ENCODE data around the gene NOTCH4.
A peak's percentile ranks its signal among the peaks of the same experiment; 100 is the strongest.
"Not testable (repeated sequence)": the region's sequence is repeated elsewhere in the genome, so short reads cannot be mapped to it uniquely, and the experiment has no call there.

Gene NOTCH4

DNA sequence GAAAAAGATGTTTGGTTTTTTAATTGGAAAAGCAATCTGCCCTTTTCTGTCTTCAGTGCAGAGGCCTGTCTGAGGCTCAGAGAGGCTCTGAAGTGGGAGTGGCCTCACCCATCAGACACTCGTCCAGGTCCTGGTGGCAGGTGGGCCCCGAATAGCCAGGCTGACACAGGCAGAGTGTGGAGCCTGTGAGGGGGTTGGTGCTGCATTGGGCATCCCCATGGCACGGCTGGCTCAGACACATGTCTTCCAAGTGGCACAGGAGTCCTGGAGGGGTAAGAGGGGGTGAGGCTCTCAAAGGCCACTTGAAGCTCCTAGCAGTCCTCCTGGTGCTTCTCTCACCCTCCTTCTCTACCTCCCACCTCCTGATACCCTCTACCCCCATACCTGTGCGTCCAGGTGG is 3.8 kb downstream of the NOTCH4 start:
- FAIRE-seq (no peak), DNase-seq (ENCODE audit: insufficient read length, low spot score) (no peak)

DNA sequence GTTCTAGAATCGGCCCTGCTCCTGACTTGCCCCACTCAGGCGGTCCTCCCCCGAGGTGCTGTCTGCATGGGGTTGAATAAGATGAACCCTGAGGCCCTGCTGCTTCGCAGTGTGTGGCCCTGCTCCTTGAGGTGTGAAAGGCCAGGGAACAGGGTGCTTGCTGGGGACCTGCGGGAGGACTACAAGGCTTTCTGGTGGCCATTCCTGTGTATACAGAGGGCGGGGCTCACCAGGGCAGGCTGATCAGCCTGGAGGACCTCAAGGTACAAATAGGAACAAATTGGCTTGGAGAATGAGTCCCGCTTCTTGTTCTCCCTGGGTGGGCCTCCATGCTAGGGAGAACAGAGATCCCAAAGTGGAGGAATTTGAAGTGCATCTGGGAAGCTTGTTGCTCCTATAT is 5.7 kb downstream of the NOTCH4 start:
- no peak for DNase-seq (ENCODE audit: insufficient read length, low spot score)
- FAIRE-seq, result no peak

DNA sequence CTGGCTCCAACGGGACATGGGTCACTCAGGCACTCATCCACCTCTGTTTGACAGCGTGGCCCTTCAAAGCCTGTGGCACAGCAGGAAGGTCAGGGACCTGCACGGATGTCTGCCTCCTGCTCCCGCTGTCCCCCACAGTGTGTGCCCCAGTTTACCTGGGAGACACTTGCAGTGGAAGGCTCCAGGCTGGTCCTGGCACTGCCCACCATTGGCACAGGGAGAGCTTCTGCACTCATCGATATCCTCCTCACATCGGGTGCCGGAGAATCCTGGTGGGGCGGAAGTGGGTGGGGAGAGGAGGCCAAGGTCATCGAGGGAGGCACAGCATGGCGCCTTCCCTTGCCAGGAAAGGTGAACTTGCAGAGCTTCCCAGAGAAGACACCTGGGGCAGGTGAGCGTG is 6.9 kb downstream of the NOTCH4 start:
- FAIRE-seq, result no peak
- no peak for DNase-seq (ENCODE audit: insufficient read length, low spot score)

DNA sequence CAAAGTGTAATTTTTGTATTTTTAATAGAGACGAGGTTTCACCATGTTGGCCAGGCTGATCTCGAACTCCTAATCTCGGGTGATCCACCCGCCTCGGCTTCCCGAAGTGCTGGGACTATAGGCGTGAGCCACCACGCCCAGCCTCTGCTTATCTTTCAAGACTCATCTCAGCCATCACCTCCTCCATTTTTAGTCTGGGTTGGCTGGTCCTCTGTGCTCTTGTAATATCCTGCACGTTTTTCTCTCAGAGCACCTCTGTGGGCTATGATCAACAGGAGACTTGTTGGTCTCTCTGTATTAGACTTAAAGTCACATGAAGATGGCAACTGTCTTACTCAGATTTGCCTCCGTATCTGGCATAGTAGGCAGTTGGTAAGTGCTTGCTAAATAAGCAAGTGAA is 7.6 kb downstream of the NOTCH4 start:
- FAIRE-seq, result no peak
- no peak for DNase-seq (ENCODE audit: insufficient read length, low spot score)

DNA sequence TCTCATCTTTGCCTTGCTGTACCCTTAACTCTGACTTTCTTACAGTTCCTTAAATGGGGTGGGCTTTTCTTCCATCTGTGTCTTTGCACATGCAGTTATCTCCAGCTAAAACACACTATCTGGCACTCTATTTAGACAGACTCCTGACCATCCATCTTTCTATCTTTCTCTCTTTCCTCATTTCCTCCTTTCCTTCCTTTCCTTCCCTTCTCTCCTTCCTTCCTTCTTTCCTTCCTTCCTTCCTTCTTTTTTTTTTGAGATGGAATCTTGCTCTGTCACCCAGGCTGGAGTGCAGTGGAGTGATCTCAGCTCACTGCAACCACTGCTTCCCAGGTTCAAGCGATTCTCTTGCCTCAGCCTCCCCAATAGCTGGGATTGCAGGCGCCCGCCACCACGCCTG is 8.2 kb downstream of the NOTCH4 start:
- FAIRE-seq (no peak), DNase-seq (ENCODE audit: insufficient read length, low spot score) (no peak)

DNA sequence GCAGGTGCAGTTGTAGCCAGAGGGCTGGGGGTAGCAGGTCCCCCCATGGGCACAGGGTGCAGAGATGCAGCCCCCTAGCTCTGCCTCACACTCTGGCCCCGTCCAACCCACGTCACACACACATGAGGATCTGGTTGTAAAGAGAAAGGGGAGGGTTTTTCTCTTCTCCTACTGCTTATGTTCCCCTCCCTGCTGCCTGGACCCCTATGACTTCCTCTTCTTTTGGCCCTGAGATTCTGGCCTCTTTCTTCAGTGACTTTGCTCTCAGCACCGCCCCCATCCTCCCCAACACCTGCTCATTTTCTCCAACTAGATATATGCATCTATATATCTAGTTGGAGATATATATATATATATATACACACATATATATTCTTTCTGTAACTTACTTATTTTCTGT is 9.7 kb downstream of the NOTCH4 start:
- FAIRE-seq (no peak), DNase-seq (ENCODE audit: insufficient read length, low spot score) (no peak)

DNA sequence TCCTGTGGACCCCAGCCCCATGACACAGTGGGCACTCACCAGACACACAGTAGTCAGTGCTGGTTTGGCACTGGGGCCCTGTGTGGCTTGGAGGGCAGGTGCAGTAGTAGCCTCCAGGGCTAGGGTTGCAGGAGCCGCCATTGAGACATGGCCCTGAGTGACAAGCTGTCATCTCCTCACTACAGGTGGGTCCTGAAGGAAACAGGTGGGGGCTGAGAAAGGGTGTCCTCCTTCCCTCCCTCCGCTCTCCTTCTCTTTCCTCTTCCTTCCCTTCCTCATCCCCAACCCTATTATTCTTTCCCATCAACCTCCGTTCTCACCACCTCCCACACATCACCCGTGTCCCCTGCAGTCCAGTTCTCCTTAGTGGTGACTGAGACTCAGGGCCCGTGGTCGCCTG is 10.2 kb downstream of the NOTCH4 start:
- FAIRE-seq, result no peak
- no peak for DNase-seq (ENCODE audit: insufficient read length, low spot score)

DNA sequence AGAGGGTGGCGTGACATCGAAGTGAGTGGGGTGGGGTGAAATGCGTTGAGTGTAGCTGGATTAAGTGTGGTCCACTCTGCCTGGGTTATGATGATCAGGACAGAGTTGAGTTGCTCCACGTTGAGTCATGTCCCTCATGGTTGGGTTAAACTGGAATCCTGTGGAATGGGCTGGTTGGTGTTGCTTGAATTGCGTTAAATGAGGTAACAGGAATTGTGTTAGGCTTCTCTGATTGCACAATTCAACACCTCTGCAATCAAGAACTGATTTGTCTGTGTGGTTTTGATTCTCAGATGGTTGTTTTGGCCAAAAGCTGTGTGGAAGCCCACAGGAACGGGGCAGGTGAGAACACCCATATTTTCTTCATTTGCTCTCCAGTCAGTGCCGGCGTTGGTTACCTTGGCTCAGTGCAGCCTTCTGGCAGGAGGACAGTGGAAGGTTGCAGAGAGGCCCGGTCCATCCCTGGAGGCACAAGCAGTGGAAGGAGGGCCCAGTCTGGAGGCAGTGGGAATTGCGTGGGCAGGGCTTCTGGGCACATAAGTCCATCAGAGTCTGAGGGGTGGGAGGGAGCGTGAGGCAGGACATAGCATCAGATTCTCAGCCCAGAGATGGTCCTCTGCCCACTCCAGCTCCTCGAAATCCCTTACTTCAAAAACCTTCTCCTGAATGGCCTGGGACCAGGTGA is 11.6 kb downstream of the NOTCH4 start:
- FAIRE-seq, result peak; percentile 38

DNA sequence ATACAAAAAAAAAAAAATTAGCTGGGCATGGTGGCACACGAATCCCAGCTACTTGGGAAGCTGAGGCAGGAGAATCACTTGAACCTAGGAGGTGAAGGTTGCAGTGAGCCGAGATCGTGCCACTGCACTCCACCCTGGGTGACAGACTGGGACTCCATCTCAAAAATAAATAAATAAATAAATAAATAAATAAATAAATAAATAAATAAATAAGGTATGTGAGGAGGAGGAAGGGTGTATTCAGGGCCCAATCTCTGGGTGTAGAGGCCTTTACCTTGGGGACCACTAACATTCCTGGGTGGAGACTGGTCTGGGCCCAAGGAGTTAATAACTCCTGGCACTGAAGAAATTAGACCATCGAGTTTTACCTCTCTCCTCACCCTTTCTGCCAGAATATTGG is 12.4 kb downstream of the NOTCH4 start:
- not testable (repeated sequence) for DNase-seq (ENCODE audit: insufficient read length, low spot score); FAIRE-seq

More for the DNA sequence above, 11.6 kb downstream of the NOTCH4 start:
- DNase-seq (ENCODE audit: insufficient read length, low spot score), result no peak

DNA sequence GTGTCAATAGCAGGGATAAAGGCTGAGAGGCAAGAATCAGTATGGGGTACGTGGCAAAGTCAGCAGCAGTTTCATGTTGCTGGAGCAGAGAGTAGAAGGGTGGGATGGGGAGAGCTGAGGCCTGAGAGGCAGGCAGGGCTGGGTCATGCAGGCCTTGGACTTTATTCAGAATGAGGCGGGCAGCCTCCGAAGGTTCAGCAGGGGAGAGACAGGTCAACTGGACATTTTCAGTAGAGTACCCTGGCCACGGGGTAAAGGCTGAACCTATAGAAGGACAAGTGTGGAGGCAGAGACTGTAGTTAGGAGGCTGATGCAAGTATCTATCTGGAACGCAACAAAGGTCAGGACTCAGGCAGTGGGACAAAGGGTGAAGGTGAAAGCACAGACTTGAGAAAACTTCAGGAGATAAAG is 13.7 kb downstream of the NOTCH4 start:
- FAIRE-seq, result no peak
- no peak for DNase-seq (ENCODE audit: insufficient read length, low spot score)

DNA sequence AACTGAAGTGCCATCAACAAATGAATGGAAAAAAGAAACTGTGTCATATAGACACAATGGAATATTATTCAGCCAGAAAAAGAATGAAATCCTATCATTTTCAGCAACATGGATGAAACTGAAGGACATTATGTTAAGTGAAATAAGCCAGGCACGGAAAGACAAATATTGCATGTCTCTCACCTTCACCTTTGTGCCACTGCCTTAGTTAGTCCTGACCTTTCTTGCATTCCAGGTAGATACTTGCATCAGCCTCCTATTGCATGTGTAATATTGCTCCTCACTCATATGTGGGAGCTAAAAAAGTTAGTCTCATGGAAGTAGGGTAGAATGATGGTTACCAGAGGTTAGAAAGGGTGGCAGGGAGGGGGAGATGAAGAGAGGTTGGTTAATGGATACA is 14.9 kb downstream of the NOTCH4 start:
- no peak for DNase-seq (ENCODE audit: insufficient read length, low spot score)
- FAIRE-seq, result no peak

DNA sequence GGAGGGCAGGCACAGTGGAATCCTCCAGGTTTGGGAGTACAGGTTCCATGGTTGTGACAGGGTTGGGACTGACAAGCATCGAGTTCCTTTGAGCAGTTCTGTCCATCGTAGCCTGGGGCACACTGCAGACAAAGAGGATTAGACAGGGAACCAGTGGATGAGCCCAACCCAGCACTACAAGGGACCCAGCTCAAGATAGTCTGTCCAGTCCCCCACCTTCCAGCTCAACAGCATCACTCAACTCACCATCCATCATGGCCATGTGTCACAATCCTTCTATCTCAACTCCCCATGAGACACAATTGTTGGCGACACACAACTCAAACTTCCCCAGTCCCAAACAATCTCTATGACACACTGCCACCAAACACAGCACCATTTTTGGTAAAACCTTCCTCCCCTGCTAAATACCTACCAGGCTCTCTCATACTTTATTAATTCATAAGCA is 19.6 kb downstream of the NOTCH4 start:
- FAIRE-seq (no peak), DNase-seq (ENCODE audit: insufficient read length, low spot score) (no peak)

DNA sequence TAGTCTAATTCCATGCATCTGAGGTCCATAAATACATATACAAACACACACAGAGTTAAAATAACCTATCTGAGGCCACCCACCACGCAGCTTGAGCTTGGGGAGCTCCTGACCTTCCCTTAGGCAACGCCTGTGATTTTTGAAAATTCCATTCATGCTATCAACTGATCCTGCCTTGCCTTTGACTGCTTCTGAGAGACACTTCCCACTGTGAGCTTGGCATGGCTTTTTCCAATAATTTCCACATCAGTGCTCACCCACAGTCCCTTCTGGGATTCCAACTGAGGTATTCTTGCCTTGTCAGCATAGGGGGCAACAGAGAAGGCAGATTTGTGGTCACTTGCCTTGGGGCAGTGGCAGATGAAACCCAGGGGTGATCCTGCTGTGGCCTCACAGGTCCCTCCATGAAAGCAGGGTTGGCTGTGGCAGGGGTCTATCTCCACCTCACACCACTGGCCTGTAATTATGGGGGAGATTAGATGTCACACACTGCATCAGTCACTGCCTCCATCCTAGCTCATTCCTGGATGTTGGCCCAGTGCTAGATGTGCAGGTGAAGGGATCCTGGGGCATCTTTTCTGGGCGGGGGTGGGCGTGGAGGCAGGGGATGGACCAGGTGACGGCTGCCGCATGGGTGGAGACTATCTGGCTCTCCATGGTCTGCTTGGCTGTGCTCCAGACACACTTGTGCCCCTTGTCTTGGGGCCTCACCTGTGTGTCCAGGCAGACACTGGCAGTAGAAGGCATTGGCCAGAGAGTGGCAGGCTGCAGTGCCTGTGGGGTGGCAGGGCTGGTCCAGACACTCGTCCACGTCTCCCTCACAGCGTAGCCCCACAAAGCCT is 20.2 kb downstream of the NOTCH4 start:
- FAIRE-seq (no peak), DNase-seq (ENCODE audit: insufficient read length, low spot score) (no peak)

DNA sequence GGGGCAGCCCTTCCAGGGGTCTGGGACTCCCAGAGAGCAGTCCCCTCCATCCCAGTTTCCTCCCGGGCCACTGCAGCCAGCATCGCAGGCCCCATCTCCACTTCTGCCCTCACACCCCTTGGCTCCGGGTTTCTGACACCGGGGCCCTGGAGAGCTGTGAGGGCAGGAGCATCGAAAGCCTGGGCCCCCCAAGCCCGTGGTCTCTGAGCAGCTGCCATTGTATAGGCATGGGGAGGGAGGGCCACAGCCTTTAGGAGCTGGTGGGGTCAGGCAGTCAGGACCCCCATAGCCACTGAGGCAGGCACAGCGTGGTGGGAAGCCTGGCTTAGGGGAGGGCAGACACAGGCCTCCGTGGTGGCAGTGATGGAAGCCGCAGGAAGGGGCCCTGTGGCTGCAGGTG is 21.7 kb downstream of the NOTCH4 start:
- DNase-seq (ENCODE audit: insufficient read length, low spot score) (no peak), FAIRE-seq (no peak)

DNA sequence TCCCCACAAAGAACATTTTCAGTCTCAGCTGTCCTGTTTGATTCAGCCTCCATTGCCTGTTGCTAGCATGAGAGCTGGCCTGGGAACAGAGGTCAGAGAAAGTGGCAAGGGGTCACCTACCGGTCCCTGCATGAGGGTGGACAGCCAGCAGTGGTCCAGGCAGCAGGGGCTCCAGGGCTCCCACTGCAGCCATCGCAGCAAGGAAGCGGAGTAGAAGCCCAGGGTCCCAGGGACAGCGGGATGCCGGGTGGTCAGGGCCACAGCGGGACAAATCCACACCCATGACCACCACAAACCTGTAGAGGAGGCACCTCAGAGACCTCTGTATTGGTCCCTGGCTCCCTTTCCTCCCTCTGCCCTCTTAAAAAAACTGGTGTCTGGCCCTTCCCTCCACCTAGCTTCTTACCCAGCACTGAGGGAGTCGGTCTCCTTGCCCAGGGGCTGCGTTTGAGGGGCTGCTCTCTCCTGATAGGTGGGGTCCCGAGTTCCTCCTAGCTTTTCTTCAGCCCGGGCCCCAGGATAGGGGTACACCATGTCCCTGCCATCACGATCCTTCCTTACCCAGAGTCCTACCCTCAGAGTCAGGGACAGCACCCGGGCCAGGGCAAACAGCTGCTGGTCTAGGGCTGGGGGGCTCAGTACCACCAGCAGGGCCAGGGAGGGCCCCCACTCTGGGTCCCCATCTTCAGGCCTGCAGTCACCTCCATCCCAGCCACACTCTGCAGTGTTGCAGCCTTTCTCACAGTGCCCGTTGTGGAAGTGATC is 23.0 kb downstream of the NOTCH4 start:
- no peak for DNase-seq (ENCODE audit: insufficient read length, low spot score)
- FAIRE-seq, result no peak

DNA sequence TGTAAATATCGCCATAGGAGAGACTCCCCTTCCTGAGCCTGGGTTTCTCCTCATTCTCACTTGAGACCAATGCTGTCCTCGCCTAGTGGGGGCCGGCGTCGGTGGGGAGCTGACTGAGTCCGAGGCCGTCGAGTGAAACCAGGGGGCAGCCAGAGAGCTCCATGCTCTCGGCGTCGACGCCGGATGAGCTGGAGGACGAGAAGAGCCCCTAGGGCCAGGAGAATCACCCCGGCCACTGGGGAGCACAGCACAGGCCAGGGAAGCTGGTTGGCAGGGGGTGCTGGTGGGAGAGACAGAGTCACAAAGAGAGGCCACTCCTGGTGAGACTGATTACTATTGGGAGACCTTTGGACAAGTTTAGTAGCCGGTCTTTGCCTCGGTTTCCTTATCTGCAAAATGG is 25.0 kb downstream of the NOTCH4 start:
- DNase-seq (ENCODE audit: insufficient read length, low spot score) (no peak), FAIRE-seq (no peak)

DNA sequence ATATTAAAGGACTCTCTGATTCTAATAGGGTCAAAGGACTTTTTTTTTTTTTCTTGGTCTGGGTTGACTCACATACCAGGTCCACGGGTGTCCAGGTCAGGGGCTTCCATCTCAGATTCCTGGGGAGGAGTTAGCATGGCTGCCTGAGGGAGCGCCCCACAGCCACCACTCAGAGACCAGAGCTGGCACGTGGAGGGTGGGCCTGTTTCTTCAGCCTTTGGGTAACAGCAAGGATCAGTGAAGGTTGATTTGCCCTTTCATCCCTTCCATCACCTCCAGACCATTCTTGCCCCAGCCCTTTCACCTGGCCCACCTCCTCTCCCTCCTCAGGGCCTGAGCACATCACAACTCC is 25.5 kb downstream of the NOTCH4 start:
- no peak for FAIRE-seq
- no peak for DNase-seq (ENCODE audit: insufficient read length, low spot score)

DNA sequence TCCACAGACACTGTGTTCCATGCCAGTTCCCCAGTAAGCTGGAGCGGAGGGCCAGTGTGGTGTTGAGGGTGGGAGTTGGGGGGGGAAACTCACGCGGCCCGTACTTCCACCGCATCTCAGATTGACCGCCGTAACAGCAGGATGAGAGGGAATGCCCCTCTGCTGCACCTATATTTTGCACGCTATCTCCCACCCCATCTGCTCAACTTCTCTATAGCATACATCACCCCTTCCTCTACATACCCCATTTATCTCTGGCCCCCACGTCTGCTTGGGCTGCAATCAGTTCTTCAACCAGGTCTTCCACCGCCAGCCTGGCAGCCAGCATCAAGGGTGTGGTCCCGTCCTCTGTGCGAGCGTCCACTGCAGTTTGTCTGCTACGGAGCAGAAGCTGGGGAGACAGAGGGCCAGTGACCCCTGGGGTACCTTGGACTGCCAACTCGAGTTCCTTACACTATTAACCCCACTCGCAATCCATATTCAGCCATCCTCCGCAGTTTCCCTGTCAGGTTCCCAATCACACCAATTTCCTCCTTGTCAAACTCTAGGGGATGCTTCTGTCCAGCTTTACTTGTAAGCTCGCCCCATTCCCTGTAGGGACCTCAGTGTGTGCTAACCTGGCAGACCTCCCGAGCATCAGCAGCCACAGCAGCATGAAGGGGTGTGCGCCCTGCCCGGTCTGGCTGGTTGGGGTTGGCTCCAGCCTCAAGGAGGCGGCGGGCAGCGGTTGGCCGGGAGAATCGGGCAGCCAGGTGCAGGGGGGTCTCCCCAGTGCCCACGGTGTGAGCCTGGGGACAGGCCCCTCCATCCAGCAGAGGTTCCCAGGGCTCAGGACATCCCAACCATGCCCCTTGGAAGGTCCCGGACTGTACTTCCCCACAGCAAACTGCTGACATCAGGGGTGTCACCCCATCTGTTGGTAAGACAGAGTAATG is 26.9 kb downstream of the NOTCH4 start:
- DNase-seq (ENCODE audit: insufficient read length, low spot score) (no peak), FAIRE-seq (no peak)

DNA sequence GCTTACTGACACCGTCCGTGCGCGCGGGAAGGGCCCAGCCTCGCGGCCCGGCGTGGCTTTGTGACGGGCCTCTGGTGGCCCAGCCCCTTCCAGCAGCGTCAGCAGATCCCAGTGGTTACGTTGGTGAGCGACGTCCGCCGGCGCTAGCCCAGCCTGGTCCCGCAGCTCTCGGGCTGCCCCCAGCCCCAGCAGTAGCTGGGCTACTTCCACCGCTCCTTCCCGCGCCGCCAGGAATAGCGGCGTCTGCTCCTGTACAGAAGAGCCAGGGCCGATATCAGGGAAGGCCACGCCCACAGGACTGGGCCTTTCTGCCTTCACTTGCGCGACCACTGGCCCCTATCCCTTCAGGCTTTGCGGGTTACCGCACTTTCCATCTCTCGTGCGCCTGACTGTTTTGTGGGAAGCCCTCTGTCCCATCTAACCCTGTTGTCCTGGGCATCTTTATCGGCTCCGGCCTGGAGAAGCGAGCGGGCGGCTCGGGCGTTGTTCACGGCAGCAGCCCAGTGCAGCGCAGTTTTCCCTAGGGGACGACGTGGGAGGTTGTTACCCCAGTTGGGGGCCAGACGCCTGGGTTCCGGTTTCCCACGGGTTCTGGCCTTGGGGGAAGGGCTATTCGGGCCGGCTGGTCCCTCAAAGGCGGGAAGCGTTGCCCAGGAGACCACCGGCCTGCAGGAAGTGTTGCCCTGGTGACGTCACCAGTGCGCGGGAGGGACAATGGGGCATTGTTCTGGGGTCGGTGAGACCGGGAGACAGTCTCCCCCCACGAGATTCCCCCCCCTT is 27.8 kb downstream of the NOTCH4 start:
- peak; percentile 85 for FAIRE-seq
- peak; percentile 83 for DNase-seq (ENCODE audit: insufficient read length, low spot score)

DNA sequence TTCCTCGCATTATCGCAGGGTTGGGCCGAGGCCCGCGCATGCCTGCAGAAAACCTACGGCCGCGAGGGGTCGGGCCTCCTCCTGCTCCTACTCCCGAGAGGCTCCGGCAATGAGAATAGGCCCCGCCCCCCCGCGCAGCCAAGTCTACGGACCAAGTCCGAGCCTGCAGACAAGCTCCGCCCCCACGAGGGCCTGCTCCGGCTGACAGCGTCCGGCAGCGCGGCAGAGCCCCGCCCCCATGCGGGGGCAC is 28.3 kb downstream of the NOTCH4 start:
- FAIRE-seq (peak; percentile 97), DNase-seq (ENCODE audit: insufficient read length, low spot score) (no peak)

Measured in HTR-8/SVneo (cell line).